HepG2 (cell line): ENCODE results near the gene COA1. TPM values are rescaled to one million over a fixed set of nuclear protein-coding genes. Genes with fewer than 3 reads are reported as not detected.

ENCODE experiments used
- ATAC-seq: fragments of 200-7000 bp; cut with Tn5 transposase; 3 replicates; pipeline ENCODE4 v1.9.1; 2020; ENCODE audit warnings: mild to moderate bottlenecking, moderate library complexity
- BruUV-seq: library from RNA; stranded (reverse); fragments of 400-500 nt; replicated peaks from 2 replicates; lab custom pipeline; 2021; lab: Mats Ljungman, UMichigan
- CTCF ChIA-PET: fragments of 300-600 bp; formaldehyde crosslinking; extraction: SDS; loops from one replicate; lab custom pipeline; 2021; ENCODE audit warnings: low total read pairs, inconsistent platforms, low intra/inter-chr PET ratio; lab: Yijun Ruan, JAX
- POLR2A ChIA-PET: fragments of 350-600 bp; sonication (Branson Sonifier 250); formaldehyde crosslinking; loops from one replicate; lab custom pipeline; 2020; ENCODE audit warnings: antibody characterized with exemption, inconsistent platforms; lab: Yijun Ruan, JAX
- DNase-seq: peaks from one replicate; pipeline ENCODE4 v3.0.0-alpha.2; 2015; ENCODE audit warnings: low spot score
- FAIRE-seq: peaks from 3 replicates; lab custom pipeline; 2011; peaks lifted over from hg19 to GRCh38; lab: Jason Lieb, UNC
- H2AFZ ChIP-seq: one replicate; pipeline ENCODE4 v1.6.1; 2011; ENCODE audit warnings: low read length, inconsistent platforms
- H3K27ac ChIP-seq: fragments of 300-600 bp; 3 replicates; pipeline ENCODE4 v1.8.0; 2011; ENCODE audit warnings: mixed run types, mild to moderate bottlenecking, mixed read lengths, low read length, inconsistent platforms; ENCODE audit not compliant: insufficient read depth; ENCODE audit errors: extremely low read length
- H3K27me3 ChIP-seq, 2 experiments: fragments of 200-600 bp in 1 of 2; 2 replicates in 1 of 2; 3 replicates in 1 of 2; pipeline versions ENCODE4 v1.6.0 to v1.8.0; 2011; ENCODE audit warnings: low read length in 2 of 2, mild to moderate bottlenecking in 2 of 2, moderate library complexity in 2 of 2, inconsistent platforms in 1 of 2; ENCODE audit not compliant: insufficient read depth in 2 of 2, control insufficient read depth in 1 of 2
- H3K36me3 ChIP-seq, 2 experiments: fragments of 200-600 bp in 1 of 2; replicated peaks in 1 of 2; 2 replicates in 1 of 2; 3 replicates in 1 of 2; pipeline versions ENCODE4 v1.5.1 to v1.8.0; 2011; ENCODE audit warnings: low read length in 2 of 2, inconsistent platforms in 1 of 2; ENCODE audit not compliant: insufficient read depth in 2 of 2, control insufficient read depth in 1 of 2
- H3K4me1 ChIP-seq: 2 replicates; pipeline ENCODE4 v1.5.1; 2012; ENCODE audit warnings: low read length, inconsistent platforms; ENCODE audit not compliant: insufficient read depth
- H3K4me2 ChIP-seq: 2 replicates; pipeline ENCODE4 v1.6.0; 2011; ENCODE audit warnings: low read depth, low read length, inconsistent platforms
- H3K4me3 ChIP-seq, 3 experiments: fragments of 200-600 bp in 1 of 3; sonication (generic), shearing (Covaris generic) in 1 of 3; replicated peaks in 1 of 3; 2 replicates each; pipeline ENCODE4 v1.5.1; 2011 to 2016; ENCODE audit warnings: low read length in 3 of 3, inconsistent platforms in 2 of 3, low read depth in 2 of 3, mild to moderate bottlenecking in 2 of 3, control low read depth in 1 of 3, mixed read lengths in 1 of 3; ENCODE audit not compliant: insufficient read depth in 1 of 3
- H3K79me2 ChIP-seq: one replicate; pipeline ENCODE4 v1.6.1; 2011; ENCODE audit warnings: low read length, inconsistent platforms; ENCODE audit not compliant: insufficient read depth
- H3K9ac ChIP-seq: 2 replicates; pipeline ENCODE4 v1.6.0; 2011; ENCODE audit warnings: mild to moderate bottlenecking, low read depth, low read length, inconsistent platforms; ENCODE audit not compliant: insufficient read depth
- H3K9me3 ChIP-seq: 2 replicates; pipeline ENCODE4 v1.5.1; 2012; ENCODE audit warnings: mild to moderate bottlenecking, low read length
- H4K20me1 ChIP-seq: 2 replicates; pipeline ENCODE4 v1.6.0; 2011; ENCODE audit warnings: inconsistent platforms, mild to moderate bottlenecking, low read length, moderate library complexity; ENCODE audit not compliant: insufficient read depth
- MBD4 ChIP-seq: IDR thresholded peaks from 2 replicates; pipeline ENCODE4 v1.6.1; 2012; ENCODE audit warnings: low read length, inconsistent platforms, borderline replicate concordance
- RBM22 ChIP-seq: fragments of 200-400 bp; formaldehyde crosslinking; optimal IDR thresholded peaks from 2 replicates; pipeline ENCODE3; 2017; ENCODE audit warnings: mild to moderate bottlenecking, low read length, moderate library complexity
- SIN3A ChIP-seq: IDR thresholded peaks from 2 replicates; pipeline ENCODE4 v1.6.1; 2011; ENCODE audit warnings: low read depth, mild to moderate bottlenecking, control low read depth, low read length, borderline replicate concordance
- ZFP36 ChIP-seq: fragments of 150-350 bp; IDR thresholded peaks from 2 replicates; pipeline ENCODE4 v1.6.1; 2018; ENCODE audit warnings: borderline replicate concordance, low read length, low read depth; ENCODE audit not compliant: partially characterized antibody
- ZFP62 ChIP-seq: sonication (generic); formaldehyde crosslinking; IDR thresholded peaks from 2 replicates; pipeline ENCODE4 v1.4.0; 2020; ENCODE audit warnings: missing genetic modification reagents
- ZNF737 ChIP-seq: sonication (generic); formaldehyde crosslinking; IDR thresholded peaks from 2 replicates; pipeline ENCODE4 v1.5.0; 2020; ENCODE audit warnings: missing genetic modification reagents, mild to moderate bottlenecking, borderline replicate concordance
- WGBS: methylation state at CpG from one replicate; pipeline ENCODE4 v1.1.6; 2017; ENCODE audit warnings: low lambda C conversion rate; 5-methylcytosine and 5-hydroxymethylcytosine counted together
- in situ Hi-C: cut with HindIII; loops from 2 replicates; pipeline ENCODE4 v1.10.0; 2017; ENCODE audit warnings: low pct_unique_long_range_greater_than_20kb; ENCODE audit not compliant: extremely low pct_ligation_motif_present
- intact Hi-C: fragments of 100-400 bp; cut with micrococcal nuclease; formaldehyde crosslinking; loops from one replicate; pipeline ENCODE4 v1.10.0; 2022; ENCODE audit not compliant: unreplicated experiment
- polyA plus RNA-seq, 8 experiments: library from polyadenylated mRNA; depleted of rRNA in 3 of 8; stranded (reverse) in 7 of 8; unstranded in 1 of 8; fragments of >200 nt; fragmentation: Illumina TruSeq in 4 of 8; extraction: Trizol in 4 of 8; gene quantifications; 2 replicates each; pipeline versions ENCODE4 v1.2.1 to v1.2.3, GENCODE V29; 2011 to 2016; ENCODE audit warnings: low read depth in 4 of 8, missing spikeins in 1 of 8, mixed read lengths in 1 of 8; ENCODE audit not compliant: insufficient read depth in 1 of 8
- total RNA-seq, 5 experiments: library from RNA; depleted of rRNA; stranded (reverse); fragments of >200 nt; fragmentation: Illumina TruSeq; extraction: Trizol; gene quantifications; 2 replicates each; pipeline ENCODE4 v1.2.3, GENCODE V29; 2016; ENCODE audit warnings: low read depth in 1 of 5
- TF ChIP-seq, protein P1 (sequence below): IDR thresholded peaks from 2 replicates; pipeline ENCODE4 v1.6.1; 2016; ENCODE audit warnings: low read depth, missing genetic modification reagents, missing compliant biosample characterization
- TF ChIP-seq, protein P2 (sequence below): sonication (generic); formaldehyde crosslinking; IDR thresholded peaks from 2 replicates; pipeline ENCODE4 v1.4.0; 2020; ENCODE audit warnings: missing genetic modification reagents
- TF ChIP-seq, protein P3 (sequence below): sonication (generic); formaldehyde crosslinking; IDR thresholded peaks from 2 replicates; pipeline ENCODE4 v1.8.0; 2022; ENCODE audit warnings: mild to moderate bottlenecking, missing genetic modification reagents; ENCODE audit not compliant: insufficient replicate concordance

Gene COA1
- total and polyA plus RNA-seq, 2 of the 13 experiments (the other 11 are each of a cell fraction or from before 2014, with no cell fraction given) = 33.2 to 65.7 TPM

DNA sequence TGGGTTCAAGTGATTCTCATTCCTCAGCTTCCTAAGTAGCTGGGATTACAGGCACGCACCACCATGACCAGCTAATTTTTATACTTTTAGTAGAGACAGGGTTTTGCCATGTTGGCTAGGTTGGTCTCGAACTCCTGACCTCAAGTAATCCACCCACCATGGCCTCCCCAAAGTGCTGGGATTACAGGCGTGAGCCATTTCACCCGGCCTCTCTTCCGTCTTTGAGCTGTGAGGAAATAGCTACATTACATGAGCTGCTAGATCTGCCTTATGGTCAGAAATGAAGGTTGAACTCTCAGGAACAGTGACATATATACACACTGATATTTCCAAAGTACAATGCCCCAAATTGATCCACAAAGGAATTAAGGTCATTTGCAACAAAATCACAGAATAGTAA is 31.5 kb upstream of the COA1 start:
- in situ Hi-C loops = no loop called here
- ATAC-seq = no peak
- no peaks in the 10 kb centered on the region; a peak in 1 of 5 replicates for H3K27me3 ChIP-seq
- no TSS peak for BruUV-seq
- no peak for DNase-seq
- H4K20me1 ChIP-seq = no peaks in the 10 kb centered on the region
- ChIA-PET POLR2A (interaction anchor here (1.5 kb wide), 1 partner anchor 31 kb away, joined by 6 read pairs; the partner anchor contains the start of gene COA1), CTCF (no interaction called here)
- TF ChIP-seq SIN3A = no peak
- TF ChIP-seq ZNF737 (CRISPR knock-in tag) = no peak
- TF ChIP-seq, protein P1, sequence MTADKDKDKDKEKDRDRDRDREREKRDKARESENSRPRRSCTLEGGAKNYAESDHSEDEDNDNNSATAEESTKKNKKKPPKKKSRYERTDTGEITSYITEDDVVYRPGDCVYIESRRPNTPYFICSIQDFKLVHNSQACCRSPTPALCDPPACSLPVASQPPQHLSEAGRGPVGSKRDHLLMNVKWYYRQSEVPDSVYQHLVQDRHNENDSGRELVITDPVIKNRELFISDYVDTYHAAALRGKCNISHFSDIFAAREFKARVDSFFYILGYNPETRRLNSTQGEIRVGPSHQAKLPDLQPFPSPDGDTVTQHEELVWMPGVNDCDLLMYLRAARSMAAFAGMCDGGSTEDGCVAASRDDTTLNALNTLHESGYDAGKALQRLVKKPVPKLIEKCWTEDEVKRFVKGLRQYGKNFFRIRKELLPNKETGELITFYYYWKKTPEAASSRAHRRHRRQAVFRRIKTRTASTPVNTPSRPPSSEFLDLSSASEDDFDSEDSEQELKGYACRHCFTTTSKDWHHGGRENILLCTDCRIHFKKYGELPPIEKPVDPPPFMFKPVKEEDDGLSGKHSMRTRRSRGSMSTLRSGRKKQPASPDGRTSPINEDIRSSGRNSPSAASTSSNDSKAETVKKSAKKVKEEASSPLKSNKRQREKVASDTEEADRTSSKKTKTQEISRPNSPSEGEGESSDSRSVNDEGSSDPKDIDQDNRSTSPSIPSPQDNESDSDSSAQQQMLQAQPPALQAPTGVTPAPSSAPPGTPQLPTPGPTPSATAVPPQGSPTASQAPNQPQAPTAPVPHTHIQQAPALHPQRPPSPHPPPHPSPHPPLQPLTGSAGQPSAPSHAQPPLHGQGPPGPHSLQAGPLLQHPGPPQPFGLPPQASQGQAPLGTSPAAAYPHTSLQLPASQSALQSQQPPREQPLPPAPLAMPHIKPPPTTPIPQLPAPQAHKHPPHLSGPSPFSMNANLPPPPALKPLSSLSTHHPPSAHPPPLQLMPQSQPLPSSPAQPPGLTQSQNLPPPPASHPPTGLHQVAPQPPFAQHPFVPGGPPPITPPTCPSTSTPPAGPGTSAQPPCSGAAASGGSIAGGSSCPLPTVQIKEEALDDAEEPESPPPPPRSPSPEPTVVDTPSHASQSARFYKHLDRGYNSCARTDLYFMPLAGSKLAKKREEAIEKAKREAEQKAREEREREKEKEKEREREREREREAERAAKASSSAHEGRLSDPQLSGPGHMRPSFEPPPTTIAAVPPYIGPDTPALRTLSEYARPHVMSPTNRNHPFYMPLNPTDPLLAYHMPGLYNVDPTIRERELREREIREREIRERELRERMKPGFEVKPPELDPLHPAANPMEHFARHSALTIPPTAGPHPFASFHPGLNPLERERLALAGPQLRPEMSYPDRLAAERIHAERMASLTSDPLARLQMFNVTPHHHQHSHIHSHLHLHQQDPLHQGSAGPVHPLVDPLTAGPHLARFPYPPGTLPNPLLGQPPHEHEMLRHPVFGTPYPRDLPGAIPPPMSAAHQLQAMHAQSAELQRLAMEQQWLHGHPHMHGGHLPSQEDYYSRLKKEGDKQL = no peak
- no peak for TF ChIP-seq MBD4
- TF ChIP-seq, protein P2, sequence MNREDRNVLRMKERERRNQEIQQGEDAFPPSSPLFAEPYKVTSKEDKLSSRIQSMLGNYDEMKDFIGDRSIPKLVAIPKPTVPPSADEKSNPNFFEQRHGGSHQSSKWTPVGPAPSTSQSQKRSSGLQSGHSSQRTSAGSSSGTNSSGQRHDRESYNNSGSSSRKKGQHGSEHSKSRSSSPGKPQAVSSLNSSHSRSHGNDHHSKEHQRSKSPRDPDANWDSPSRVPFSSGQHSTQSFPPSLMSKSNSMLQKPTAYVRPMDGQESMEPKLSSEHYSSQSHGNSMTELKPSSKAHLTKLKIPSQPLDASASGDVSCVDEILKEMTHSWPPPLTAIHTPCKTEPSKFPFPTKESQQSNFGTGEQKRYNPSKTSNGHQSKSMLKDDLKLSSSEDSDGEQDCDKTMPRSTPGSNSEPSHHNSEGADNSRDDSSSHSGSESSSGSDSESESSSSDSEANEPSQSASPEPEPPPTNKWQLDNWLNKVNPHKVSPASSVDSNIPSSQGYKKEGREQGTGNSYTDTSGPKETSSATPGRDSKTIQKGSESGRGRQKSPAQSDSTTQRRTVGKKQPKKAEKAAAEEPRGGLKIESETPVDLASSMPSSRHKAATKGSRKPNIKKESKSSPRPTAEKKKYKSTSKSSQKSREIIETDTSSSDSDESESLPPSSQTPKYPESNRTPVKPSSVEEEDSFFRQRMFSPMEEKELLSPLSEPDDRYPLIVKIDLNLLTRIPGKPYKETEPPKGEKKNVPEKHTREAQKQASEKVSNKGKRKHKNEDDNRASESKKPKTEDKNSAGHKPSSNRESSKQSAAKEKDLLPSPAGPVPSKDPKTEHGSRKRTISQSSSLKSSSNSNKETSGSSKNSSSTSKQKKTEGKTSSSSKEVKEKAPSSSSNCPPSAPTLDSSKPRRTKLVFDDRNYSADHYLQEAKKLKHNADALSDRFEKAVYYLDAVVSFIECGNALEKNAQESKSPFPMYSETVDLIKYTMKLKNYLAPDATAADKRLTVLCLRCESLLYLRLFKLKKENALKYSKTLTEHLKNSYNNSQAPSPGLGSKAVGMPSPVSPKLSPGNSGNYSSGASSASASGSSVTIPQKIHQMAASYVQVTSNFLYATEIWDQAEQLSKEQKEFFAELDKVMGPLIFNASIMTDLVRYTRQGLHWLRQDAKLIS (CRISPR knock-in tag) = no peak
- TF ChIP-seq, protein P3, sequence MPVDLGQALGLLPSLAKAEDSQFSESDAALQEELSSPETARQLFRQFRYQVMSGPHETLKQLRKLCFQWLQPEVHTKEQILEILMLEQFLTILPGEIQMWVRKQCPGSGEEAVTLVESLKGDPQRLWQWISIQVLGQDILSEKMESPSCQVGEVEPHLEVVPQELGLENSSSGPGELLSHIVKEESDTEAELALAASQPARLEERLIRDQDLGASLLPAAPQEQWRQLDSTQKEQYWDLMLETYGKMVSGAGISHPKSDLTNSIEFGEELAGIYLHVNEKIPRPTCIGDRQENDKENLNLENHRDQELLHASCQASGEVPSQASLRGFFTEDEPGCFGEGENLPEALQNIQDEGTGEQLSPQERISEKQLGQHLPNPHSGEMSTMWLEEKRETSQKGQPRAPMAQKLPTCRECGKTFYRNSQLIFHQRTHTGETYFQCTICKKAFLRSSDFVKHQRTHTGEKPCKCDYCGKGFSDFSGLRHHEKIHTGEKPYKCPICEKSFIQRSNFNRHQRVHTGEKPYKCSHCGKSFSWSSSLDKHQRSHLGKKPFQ (CRISPR knock-in tag) = no peak
- no peak for TF ChIP-seq RBM22
- TF ChIP-seq ZFP36 = no peak
- TF ChIP-seq ZFP62 (CRISPR knock-in tag) = no peak
- peaks cover 84% of the 10 kb centered on the region for H3K4me1 ChIP-seq
- no peak overlapping the region for H2AFZ ChIP-seq
- 98% methylated on average over 5 of the region's 5 CpGs for WGBS
- intact Hi-C loops = no loop called here
- H3K4me3 ChIP-seq = no peak overlapping the region
- H3K27ac ChIP-seq = no peak overlapping the region
- no peaks in the 10 kb centered on the region for H3K36me3 ChIP-seq
- peaks cover 33% of the 10 kb centered on the region for H3K79me2 ChIP-seq
- H3K9ac ChIP-seq = no peak overlapping the region
- H3K4me2 ChIP-seq = no peak overlapping the region
- no peaks in the 10 kb centered on the region for H3K9me3 ChIP-seq
- no peak for FAIRE-seq
